CD14-positive monocyte (primary cell): ENCODE data around the gene DUSP8. TPM values are rescaled to one million over a fixed set of nuclear protein-coding genes. Genes with fewer than 3 reads are reported as not detected.
A peak's percentile ranks its signal among the peaks of the same experiment; 100 is the strongest.

ENCODE experiments used
- DNase-seq, 3 donors: peaks; one replicate each; pipeline ENCODE4 v3.0.0-alpha.2; 2011 to 2022
- H2AFZ ChIP-seq: 2 replicates; pipeline ENCODE4 v1.6.0; 2012; ENCODE audit warnings: mild to moderate bottlenecking, low read depth, low read length, inconsistent platforms; ENCODE audit not compliant: insufficient read depth, poor library complexity, severe bottlenecking
- H3K27ac ChIP-seq, 2 donors: 1 replicate in 1 of 2; 2 replicates in 1 of 2; pipeline ENCODE4 v1.5.1; 2012 to 2013; ENCODE audit warnings: low read length in 2 of 2, control low read depth in 1 of 2, inconsistent platforms in 1 of 2, low read depth in 1 of 2, mild to moderate bottlenecking in 1 of 2
- H3K27me3 ChIP-seq, 2 donors: one replicate each; pipeline versions ENCODE4 v1.6.0 to v1.6.1; 2011 to 2013; ENCODE audit warnings: low read length in 2 of 2; ENCODE audit not compliant: control insufficient read depth in 2 of 2, insufficient read depth in 2 of 2
- H3K36me3 ChIP-seq, 2 donors: replicated peaks in 1 of 2; 1 replicate in 1 of 2; 2 replicates in 1 of 2; pipeline versions ENCODE4 v1.5.1 to v1.6.1; 2012 to 2013; ENCODE audit warnings: low read length in 2 of 2, control low read depth in 1 of 2, inconsistent platforms in 1 of 2, mild to moderate bottlenecking in 1 of 2; ENCODE audit not compliant: insufficient read depth in 2 of 2, control insufficient read depth in 1 of 2
- H3K4me1 ChIP-seq, 2 donors: 1 replicate in 1 of 2; 2 replicates in 1 of 2; pipeline versions ENCODE4 v1.5.1 to v1.6.1; 2012 to 2013; ENCODE audit warnings: low read length in 2 of 2, control low read depth in 1 of 2, inconsistent platforms in 1 of 2, mild to moderate bottlenecking in 1 of 2, moderate library complexity in 1 of 2; ENCODE audit not compliant: insufficient read depth in 2 of 2, control insufficient read depth in 1 of 2
- H3K4me2 ChIP-seq: replicated peaks from 2 replicates; pipeline ENCODE3; 2012; ENCODE audit warnings: low read length, moderate library complexity, mild to moderate bottlenecking; ENCODE audit not compliant: poor library complexity, severe bottlenecking; ENCODE audit errors: extremely low read depth
- H3K4me3 ChIP-seq, 3 experiments: fragments of 200-600 bp in 1 of 3; sonication (generic) in 1 of 3; replicated peaks in 1 of 3; 1 replicate in 2 of 3; 2 replicates in 1 of 3; pipeline ENCODE4 v1.5.1; 2011 to 2013; ENCODE audit warnings: low read length in 3 of 3, mild to moderate bottlenecking in 3 of 3, control low read depth in 2 of 3, low read depth in 2 of 3, inconsistent platforms in 1 of 3, moderate library complexity in 1 of 3
- H3K79me2 ChIP-seq: 2 replicates; pipeline ENCODE4 v1.6.0; 2012; ENCODE audit warnings: mild to moderate bottlenecking, control low read depth, inconsistent platforms, low read length, moderate library complexity; ENCODE audit not compliant: insufficient read depth
- H3K9ac ChIP-seq: 2 replicates; pipeline ENCODE4 v1.6.0; 2017; ENCODE audit warnings: low read length, mild to moderate bottlenecking; ENCODE audit not compliant: insufficient read depth, poor library complexity, severe bottlenecking
- H3K9me3 ChIP-seq, 2 donors: replicated peaks in 1 of 2; 1 replicate in 1 of 2; 2 replicates in 1 of 2; pipeline versions ENCODE4 v1.5.1 to v1.6.1; 2012 to 2013; ENCODE audit warnings: low read length in 2 of 2, control low read depth in 1 of 2; ENCODE audit not compliant: control insufficient read depth in 1 of 2, insufficient read depth in 1 of 2
- H4K20me1 ChIP-seq: 2 replicates; pipeline ENCODE4 v1.6.0; 2012; ENCODE audit warnings: mild to moderate bottlenecking, low read length, control low read depth, moderate library complexity; ENCODE audit not compliant: insufficient read depth
- H3K27ac Mint-ChIP-seq, 7 donors: one replicate each; pipeline ENCODE4 v1.8.0; 2020; ENCODE audit warnings: mild to moderate bottlenecking in 7 of 7, mixed read lengths in 7 of 7, moderate library complexity in 6 of 7, inconsistent platforms in 2 of 7
- H3K27me3 Mint-ChIP-seq, 3 donors: one replicate each; pipeline ENCODE4 v1.8.0; 2021 to 2022; ENCODE audit warnings: low read depth in 3 of 3, mild to moderate bottlenecking in 3 of 3, mixed read lengths in 3 of 3, moderate library complexity in 3 of 3, inconsistent platforms in 1 of 3
- H3K36me3 Mint-ChIP-seq, 2 donors: one replicate each; pipeline ENCODE4 v1.8.0; 2020; ENCODE audit warnings: mixed read lengths in 2 of 2, inconsistent platforms in 1 of 2, mild to moderate bottlenecking in 1 of 2
- H3K4me1 Mint-ChIP-seq: one replicate; pipeline ENCODE4 v1.8.0; 2020; ENCODE audit warnings: mild to moderate bottlenecking, mixed read lengths
- H3K4me3 Mint-ChIP-seq, 2 donors: one replicate each; pipeline ENCODE4 v1.8.0; 2020; ENCODE audit warnings: mild to moderate bottlenecking in 2 of 2, mixed read lengths in 2 of 2, moderate library complexity in 1 of 2
- H3K9me3 Mint-ChIP-seq, 7 donors: one replicate each; pipeline ENCODE4 v1.8.0; 2020 to 2022; ENCODE audit warnings: mixed read lengths in 7 of 7, mild to moderate bottlenecking in 6 of 7, moderate library complexity in 6 of 7, inconsistent platforms in 2 of 7
- CTCF ChIP-seq: fragments of 200-600 bp; IDR thresholded peaks from one replicate; pipeline ENCODE4 v1.8.0; 2022; ENCODE audit warnings: antibody characterized with exemption, mild to moderate bottlenecking
- WGBS: methylation state at CpG from one replicate; pipeline ENCODE4 v1.1.5; 2013; ENCODE audit warnings: missing lambda C conversion rate; ENCODE audit not compliant: insufficient coverage; 5-methylcytosine and 5-hydroxymethylcytosine counted together
- intact Hi-C, 2 donors: fragments of 100-400 bp; cut with micrococcal nuclease; formaldehyde crosslinking; loops; one replicate each; pipeline versions ENCODE4 v1.15.0 to v1.15.1; 2023
- polyA plus RNA-seq, 3 donors: library from polyadenylated mRNA; depleted of rRNA in 1 of 3; unstranded in 2 of 3; stranded (reverse) in 1 of 3; fragments of 300-500 nt in 2 of 3; fragments of >200 nt in 1 of 3; fragmentation: Illumina TruSeq in 2 of 3; gene quantifications; 1 replicate in 2 of 3; 2 replicates in 1 of 3; pipeline ENCODE4 v1.2.3, GENCODE V29; 2012 to 2021

Gene DUSP8
- polyA plus RNA-seq, 3 donors, result 0.61 TPM; not detected in 2

- Mint-ChIP-seq H3K27me3 (peaks cover 31 to 65% (median 36%) of the 10 kb centered on the region in 3 donors), H3K4me3 (no peak overlapping the region), H3K9me3 (peaks cover 0 to 9% (median 2%) of the 10 kb centered on the region in 7 donors), H3K36me3 (no peaks in the 10 kb centered on the region), H3K27ac (peak overlapping the region in 1 of 7 donors; percentile 8), H3K4me1 (no peaks in the 10 kb centered on the region)
- intact Hi-C loops, result no loop called here
- H3K27me3 ChIP-seq, result peaks cover 13 to 38% of the 10 kb centered on the region in 2 donors
- H3K4me2 ChIP-seq, result no peak overlapping the region
- no peak overlapping the region for H3K4me3 ChIP-seq
- 73% methylated on average over 3 of the region's 7 CpGs for WGBS
- H3K4me1 ChIP-seq, result peaks cover under 1 to 10% of the 10 kb centered on the region in 2 donors
- no peak overlapping the region for H2AFZ ChIP-seq
- TF ChIP-seq CTCF, result no peak
- no peaks in the 10 kb centered on the region for H3K79me2 ChIP-seq
- peaks cover 0 to 11% of the 10 kb centered on the region in 2 donors for H3K9me3 ChIP-seq
- no peak overlapping the region for H3K9ac ChIP-seq
- H4K20me1 ChIP-seq, result no peaks in the 10 kb centered on the region
- no peak overlapping the region for H3K27ac ChIP-seq
- DNase-seq, result no peak
- no peaks in the 10 kb centered on the region for H3K36me3 ChIP-seq
These were observed 4.4 kb downstream of the DUSP8 start for GRCh38 chr11:1567721-1568100.

DNA sequence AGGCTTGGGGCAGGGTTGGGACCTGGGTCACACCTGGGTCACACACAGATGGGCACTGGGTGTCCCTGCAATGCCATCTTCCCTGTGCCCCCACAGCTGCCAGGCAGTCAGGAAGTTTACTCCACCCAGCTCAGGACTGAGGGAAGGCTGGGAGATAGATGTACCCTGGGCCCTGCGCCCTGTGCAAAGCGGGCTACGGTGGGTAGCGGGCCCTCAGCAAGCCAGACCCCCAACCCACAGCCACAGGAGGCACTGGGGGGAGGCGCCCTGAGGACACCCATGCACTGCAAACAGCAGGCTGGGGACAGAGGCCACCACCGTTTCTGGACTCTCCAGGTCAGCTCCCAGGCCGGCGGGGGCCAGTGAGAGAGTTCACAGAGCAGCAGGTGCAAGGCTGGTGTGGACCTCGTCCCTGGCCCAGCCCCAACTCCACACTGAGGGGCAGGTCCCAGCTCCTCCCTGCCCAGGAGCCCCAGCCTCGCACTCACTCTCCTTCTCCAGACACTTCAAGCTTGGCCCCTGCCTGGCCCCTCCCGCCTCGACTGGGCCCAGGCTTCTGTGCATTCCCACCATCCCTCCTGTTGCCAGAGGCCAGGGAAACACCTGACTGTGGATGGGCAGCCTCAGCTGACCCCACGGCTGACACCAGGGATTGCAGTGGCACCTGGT is 4.9 kb downstream of the DUSP8 start:
- WGBS, result 76% methylated on average over 9 of the region's 13 CpGs
- Histone ChIP-seq H3K4me1 (peaks cover 0 to 5% of the 10 kb centered on the region in 2 donors), H3K9ac (no peak overlapping the region), H3K27me3 (peaks cover 13 to 35% of the 10 kb centered on the region in 2 donors), H3K27ac (no peak overlapping the region), H4K20me1 (no peaks in the 10 kb centered on the region), H3K9me3 (peaks cover 0 to 11% of the 10 kb centered on the region in 2 donors), H3K4me2 (no peak overlapping the region), H3K36me3 (no peaks in the 10 kb centered on the region), H3K4me3 (no peak overlapping the region), H3K79me2 (no peaks in the 10 kb centered on the region), H2AFZ (no peak overlapping the region)
- Mint-ChIP-seq H3K27me3 (peaks cover 31 to 62% (median 36%) of the 10 kb centered on the region in 3 donors), H3K9me3 (peaks cover 0 to 9% (median 2%) of the 10 kb centered on the region in 7 donors), H3K36me3 (no peaks in the 10 kb centered on the region), H3K4me3 (peak overlapping the region in 1 of 2 donors; percentile 30), H3K27ac (no peak overlapping the region), H3K4me1 (no peaks in the 10 kb centered on the region)
- no peak for TF ChIP-seq CTCF
- no peak for DNase-seq
- intact Hi-C loops, result no loop called here
